ENCODE measurements around the gene CLIC1. TPM values are rescaled to one million over a fixed set of nuclear protein-coding genes. Genes with fewer than 3 reads are reported as not detected.
A peak's percentile ranks its signal among the peaks of the same experiment; 100 is the strongest.

Gene CLIC1
- total RNA-seq, 1 experiment from 2014 or later = 1,071 TPM

DNA sequence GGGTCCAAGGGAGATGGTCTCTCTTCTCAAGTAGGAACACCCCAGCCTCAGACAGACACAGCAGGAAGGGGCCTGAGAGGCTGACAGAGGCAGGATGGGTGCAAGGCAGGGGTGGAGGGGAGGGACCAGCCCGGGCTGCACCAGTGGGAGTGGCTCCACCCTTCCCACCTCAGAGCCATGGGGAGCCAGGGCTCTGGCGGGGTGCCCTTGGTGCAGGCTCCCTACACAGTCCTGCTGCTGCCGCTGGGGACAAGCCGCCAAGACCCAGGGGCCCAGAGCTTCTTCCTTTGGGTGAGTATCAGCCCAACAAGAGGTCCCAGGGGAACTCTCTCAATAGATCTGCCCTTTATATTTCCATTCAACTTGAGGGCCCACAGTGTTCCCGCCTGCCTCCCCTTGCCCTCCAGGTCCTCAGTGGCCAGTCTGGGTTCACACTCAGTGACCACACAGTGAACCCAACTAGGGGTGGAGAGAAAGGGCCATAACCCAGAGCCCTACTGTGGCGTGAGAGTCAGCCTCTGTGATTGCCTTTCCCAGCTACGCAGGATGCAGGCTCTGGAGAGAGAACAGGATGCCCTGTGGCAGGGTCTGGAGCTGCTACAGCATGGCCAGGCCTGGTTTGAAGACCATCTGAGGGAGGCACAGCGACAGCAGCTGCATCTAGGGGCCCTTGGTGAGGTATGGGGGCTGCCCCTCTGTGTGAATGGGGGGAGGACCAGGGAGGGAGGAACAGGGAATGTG, 26.7 kb upstream of the CLIC1 start:
- Histone ChIP-seq H3K36me3 (peaks cover 5% of the 10 kb centered on the region; the same call in 1 of the 2 replicates), H3K4me1 (replicated peaks) (peaks cover 10% of the 10 kb centered on the region), H3K27me3 (replicated peaks) (no peaks in the 10 kb centered on the region), H3K27ac (no peak overlapping the region), H3K4me3 (no peak overlapping the region), H3K9me3 (replicated peaks) (no peaks in the 10 kb centered on the region)
- peak in 1 of 2 experiments; percentile 18 for DNase-seq (ENCODE audit: low read depth in 1 of 2, low spot score in 2 of 2)

DNA sequence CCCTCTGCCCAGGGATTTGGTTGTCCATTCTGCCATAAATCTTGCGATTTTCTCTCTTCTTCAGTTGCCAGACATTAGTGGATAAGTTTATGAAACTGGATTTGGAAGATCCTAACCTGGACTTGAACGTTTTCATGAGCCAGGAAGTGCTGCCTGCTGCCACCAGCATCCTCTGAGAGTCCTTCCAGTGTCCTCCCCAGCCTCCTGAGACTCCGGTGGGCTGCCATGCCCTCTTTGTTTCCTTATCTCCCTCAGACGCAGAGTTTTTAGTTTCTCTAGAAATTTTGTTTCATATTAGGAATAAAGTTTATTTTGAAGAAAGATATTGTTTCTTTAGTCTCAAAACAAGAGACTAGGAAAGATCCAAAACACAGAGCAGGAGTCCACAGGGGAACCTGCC, 26.0 kb upstream of the CLIC1 start, which contains the start of gene SAPCD1:
Gene SAPCD1 (plus strand): TSS at position 301 of the 400 bp plus-strand sequence. CDS start 399 bp downstream, outside the sequence.
- peaks cover 5% of the 10 kb centered on the region; the same call in 1 of the 2 replicates for H3K36me3 ChIP-seq
- no peaks in the 10 kb centered on the region for H3K9me3 ChIP-seq (replicated peaks)
- no peak within 1 kb of the TSS for H3K27ac ChIP-seq
- H3K4me3 ChIP-seq = no peak within 1 kb of the TSS
- H3K27me3 ChIP-seq (replicated peaks) = no peaks in the 10 kb centered on the region
- DNase-seq (ENCODE audit: low read depth in 1 of 2, low spot score in 2 of 2) = no peak
- H3K4me1 ChIP-seq (replicated peaks) = peaks cover 10% of the 10 kb centered on the region

DNA sequence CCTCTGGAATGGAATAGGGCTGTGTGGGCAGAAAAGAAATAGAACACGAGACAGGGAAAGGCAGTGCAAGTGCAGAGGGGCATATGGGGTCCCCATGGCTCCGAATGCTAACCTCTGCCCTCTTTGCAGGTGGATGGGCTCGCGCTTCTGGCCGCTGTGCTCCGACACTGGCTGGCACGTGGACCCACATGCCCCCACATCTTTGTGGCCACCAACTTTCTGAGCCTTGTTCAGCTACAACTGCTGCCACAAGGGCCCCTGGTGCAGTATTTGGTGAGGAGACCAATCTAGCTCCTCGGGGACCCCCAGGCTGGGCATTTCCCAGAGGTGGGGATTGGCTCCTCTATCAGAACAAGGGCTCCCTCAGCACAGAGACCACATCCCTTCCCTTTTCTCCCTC, 25.0 kb upstream of the CLIC1 start:
- no peak overlapping the region for H3K27ac ChIP-seq
- H3K27me3 ChIP-seq (replicated peaks) = no peaks in the 10 kb centered on the region
- peaks cover 10% of the 10 kb centered on the region for H3K4me1 ChIP-seq (replicated peaks)
- peaks cover 5% of the 10 kb centered on the region; the same call in 1 of the 2 replicates for H3K36me3 ChIP-seq
- no peak overlapping the region for H3K4me3 ChIP-seq
- no peaks in the 10 kb centered on the region for H3K9me3 ChIP-seq (replicated peaks)
- no peak for DNase-seq (ENCODE audit: low read depth in 1 of 2, low spot score in 2 of 2)

DNA sequence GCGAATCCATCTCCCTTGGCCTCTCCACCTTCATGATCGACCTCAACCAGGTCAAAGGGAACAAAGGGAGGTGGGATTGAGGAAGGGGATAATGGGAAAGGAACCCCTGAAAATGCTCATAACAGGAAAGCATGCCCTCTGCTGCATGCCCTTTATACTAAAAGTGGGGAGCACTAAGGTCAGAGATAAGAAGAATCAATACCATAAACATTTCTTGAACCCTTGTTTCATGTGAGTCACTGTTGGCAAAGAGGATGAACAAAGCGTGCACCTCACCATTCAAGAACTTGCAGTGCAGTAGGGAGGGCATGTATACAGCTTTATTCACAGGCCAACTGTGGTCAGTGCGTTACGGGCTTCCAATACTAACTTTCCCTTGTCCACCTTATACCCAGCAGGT, 24.5 kb upstream of the CLIC1 start:
- no peak for DNase-seq (ENCODE audit: low read depth in 1 of 2, low spot score in 2 of 2)
- Histone ChIP-seq H3K4me1 (replicated peaks) (peaks cover 10% of the 10 kb centered on the region), H3K27ac (no peak overlapping the region), H3K9me3 (replicated peaks) (no peaks in the 10 kb centered on the region), H3K4me3 (no peak overlapping the region), H3K36me3 (peaks cover 5% of the 10 kb centered on the region; the same call in 1 of the 2 replicates), H3K27me3 (replicated peaks) (no peaks in the 10 kb centered on the region)

DNA sequence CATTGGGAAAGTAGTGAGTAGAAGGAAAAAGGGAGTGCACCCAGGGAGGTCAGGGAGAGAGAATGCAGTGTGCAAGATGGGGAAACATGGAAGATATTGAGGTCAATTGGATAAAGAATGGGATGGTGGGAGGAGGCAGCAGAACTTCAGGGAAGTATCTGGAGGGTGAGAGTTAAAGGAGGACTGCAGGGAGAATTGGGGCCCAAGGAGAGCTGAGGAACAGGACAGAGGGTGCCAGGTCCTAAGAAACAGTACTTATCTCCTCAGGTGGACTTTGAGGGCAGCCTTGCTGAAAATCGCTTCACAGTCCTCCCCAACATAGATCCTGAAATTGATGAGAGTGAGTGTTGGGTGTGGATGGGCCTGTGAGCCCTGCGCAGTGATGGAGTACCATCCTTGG, 22.0 kb upstream of the CLIC1 start:
- H3K9me3 ChIP-seq (replicated peaks) = no peaks in the 10 kb centered on the region
- H3K36me3 ChIP-seq = peaks cover 6% of the 10 kb centered on the region
- no peak overlapping the region for H3K4me3 ChIP-seq
- H3K27ac ChIP-seq = no peak overlapping the region
- H3K27me3 ChIP-seq (replicated peaks) = no peaks in the 10 kb centered on the region
- DNase-seq (ENCODE audit: low read depth in 1 of 2, low spot score in 2 of 2) = no peak
- H3K4me1 ChIP-seq (replicated peaks) = peaks cover 5% of the 10 kb centered on the region

DNA sequence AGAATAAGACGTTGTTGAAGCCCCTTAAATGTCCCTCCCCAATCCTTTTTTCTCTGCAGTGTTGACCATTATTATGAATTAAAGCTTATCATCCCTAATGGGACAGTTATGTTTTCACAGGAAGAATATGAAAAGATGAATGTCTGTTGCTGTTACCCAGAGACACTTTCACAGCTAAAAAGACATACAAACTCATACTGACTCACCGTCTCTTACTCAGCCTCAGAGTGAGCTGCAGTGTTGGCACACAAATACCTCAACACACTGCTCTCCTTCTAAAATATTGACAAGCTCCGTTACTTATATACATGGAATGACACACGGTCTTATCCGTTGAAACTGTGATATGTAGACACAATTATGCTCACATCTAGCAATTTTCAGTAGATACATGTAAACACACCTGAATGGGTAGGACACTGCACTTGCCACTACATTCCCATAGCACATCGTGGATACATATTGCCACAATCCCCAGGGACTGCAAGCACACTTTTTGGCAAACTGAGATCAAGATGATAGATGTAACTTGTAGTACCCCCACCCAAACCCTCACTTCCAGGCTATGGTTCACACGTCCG, 16.5 kb upstream of the CLIC1 start:
- peak in 1 of 2 experiments; percentile 54 for DNase-seq (ENCODE audit: low read depth in 1 of 2, low spot score in 2 of 2)
- H3K9me3 ChIP-seq (replicated peaks) = no peaks in the 10 kb centered on the region
- H3K36me3 ChIP-seq = peaks cover 11% of the 10 kb centered on the region
- peak overlapping the region; percentile 55 for H3K27ac ChIP-seq
- H3K27me3 ChIP-seq (replicated peaks) = no peaks in the 10 kb centered on the region
- H3K4me3 ChIP-seq = no peak overlapping the region
- H3K4me1 ChIP-seq (replicated peaks) = peaks cover 47% of the 10 kb centered on the region

DNA sequence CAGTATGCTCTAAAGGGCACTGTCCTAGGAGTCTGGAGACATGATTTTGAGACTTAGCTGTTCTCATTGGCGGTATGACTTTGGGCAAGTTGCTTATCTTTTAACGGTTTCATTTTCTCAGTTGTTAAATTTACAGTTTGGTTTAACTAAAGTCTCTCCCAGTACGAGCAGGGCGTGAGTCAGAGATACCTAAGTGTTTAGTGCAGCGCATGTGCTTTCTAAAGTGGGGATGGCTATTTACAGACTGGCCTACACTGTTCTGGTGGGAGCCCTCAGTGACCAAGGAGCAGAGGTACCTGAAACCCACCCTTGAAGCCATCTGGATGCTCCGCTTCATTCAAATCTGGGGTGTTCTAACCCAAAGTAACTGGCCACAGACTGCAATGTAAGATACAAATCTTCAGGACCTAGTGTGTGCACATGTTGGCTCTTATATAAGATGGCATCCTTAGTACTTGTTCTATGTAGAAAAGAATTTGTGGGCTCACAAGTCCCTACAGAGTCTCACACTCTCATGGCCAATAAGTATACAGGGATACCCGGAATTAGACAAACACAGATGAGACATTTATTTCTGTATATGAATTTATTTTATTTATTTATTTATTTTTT, 14.2 kb upstream of the CLIC1 start:
- peak in 1 of 2 experiments; percentile 61 for DNase-seq (ENCODE audit: low read depth in 1 of 2, low spot score in 2 of 2)
- Histone ChIP-seq H3K27me3 (replicated peaks) (no peaks in the 10 kb centered on the region), H3K4me3 (no peak overlapping the region), H3K9me3 (replicated peaks) (no peaks in the 10 kb centered on the region), H3K36me3 (peaks cover 25% of the 10 kb centered on the region), H3K27ac (peak overlapping the region; percentile 52), H3K4me1 (replicated peaks) (peaks cover 63% of the 10 kb centered on the region)

DNA sequence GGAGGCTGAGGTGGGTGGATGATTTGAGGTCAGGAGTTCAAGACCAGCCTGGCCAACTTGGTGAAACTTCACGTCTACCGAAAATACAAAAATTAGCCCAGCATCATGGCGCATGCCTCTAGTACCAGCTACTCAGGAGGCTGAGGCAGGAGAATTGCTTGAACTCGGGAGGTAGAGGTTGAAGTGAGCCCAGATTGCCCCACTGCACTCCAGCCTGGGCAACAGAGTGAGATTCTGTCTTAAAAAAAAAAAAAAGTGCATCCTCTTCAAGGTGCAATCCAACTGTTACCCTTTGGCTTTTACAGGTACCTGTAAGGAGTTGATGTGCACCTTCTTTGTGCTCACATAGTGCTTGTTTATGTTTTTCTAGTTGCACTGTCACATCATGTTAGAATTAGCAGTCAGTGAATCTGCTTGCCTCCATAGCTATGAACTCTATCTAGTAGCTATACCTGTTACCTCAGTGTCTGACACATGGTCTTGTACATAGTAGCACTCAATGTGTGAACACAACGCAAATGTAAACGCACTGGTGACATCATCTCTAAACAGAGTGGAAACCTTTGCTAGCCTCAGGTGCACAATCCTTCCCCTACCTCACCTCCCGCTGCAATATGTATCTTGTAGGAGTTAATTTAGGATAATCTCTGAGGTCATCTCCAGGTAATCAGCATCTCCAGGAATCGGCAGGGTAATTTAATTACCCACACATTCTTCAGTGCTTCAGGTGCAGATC, 13.1 kb upstream of the CLIC1 start:
- Histone ChIP-seq H3K4me1 (replicated peaks) (peaks cover 63% of the 10 kb centered on the region), H3K36me3 (peaks cover 27% of the 10 kb centered on the region), H3K4me3 (no peak overlapping the region), H3K9me3 (replicated peaks) (no peaks in the 10 kb centered on the region), H3K27ac (peak overlapping the region; percentile 52; the same call in 1 of the 2 replicates), H3K27me3 (replicated peaks) (no peaks in the 10 kb centered on the region)
- no peak for DNase-seq (ENCODE audit: low read depth in 1 of 2, low spot score in 2 of 2)

DNA sequence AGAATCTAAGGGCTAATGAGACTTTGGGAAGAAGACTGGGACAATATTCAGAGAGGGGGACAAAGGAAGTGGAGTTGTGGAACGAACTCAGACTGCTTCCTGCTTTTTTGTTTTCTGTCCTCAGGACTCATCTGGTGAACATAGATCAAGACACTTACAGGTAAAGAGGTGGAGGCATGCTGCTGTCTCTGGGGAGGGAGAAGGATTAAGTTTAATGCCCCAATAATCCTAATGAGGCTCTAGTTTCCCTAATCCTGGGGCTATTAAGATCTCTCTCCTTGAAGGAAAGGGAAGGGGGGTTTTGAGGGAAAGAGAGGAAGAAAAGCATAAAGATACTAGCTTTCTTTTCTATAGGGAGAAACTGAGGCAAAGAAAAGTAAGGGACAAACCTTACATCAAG, 8.1 kb upstream of the CLIC1 start:
- H3K27me3 ChIP-seq (replicated peaks) = no peaks in the 10 kb centered on the region
- H3K9me3 ChIP-seq (replicated peaks) = no peaks in the 10 kb centered on the region
- H3K36me3 ChIP-seq = peaks cover 51% of the 10 kb centered on the region
- H3K27ac ChIP-seq = no peak overlapping the region
- H3K4me3 ChIP-seq = no peak overlapping the region
- no peak for DNase-seq (ENCODE audit: low read depth in 1 of 2, low spot score in 2 of 2)
- H3K4me1 ChIP-seq (replicated peaks) = peaks cover 37% of the 10 kb centered on the region

DNA sequence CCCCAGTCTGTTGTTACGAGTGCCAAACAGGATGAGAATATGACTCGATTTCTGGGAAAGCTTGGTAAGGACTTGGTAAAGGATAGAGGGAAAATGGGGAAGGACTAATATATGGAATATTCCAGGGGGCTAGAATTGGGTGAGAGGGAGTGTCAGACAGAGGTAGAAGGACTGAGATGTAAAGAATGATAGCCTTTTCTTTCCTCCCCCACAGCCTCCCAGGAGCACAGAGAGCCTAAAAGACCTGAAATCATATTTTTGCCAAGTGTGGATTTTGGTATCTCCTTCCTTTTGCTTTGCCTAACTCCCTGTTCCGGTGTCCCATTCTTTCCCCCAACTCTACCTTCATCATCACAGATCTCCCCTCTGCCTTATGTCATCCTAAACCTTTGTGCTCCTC, 6.6 kb upstream of the CLIC1 start:
- Histone ChIP-seq H3K4me1 (replicated peaks) (peaks cover 39% of the 10 kb centered on the region), H3K36me3 (peaks cover 47% of the 10 kb centered on the region), H3K4me3 (no peak overlapping the region), H3K27me3 (replicated peaks) (no peaks in the 10 kb centered on the region), H3K27ac (no peak overlapping the region), H3K9me3 (replicated peaks) (no peaks in the 10 kb centered on the region)
- no peak for DNase-seq (ENCODE audit: low read depth in 1 of 2, low spot score in 2 of 2)

DNA sequence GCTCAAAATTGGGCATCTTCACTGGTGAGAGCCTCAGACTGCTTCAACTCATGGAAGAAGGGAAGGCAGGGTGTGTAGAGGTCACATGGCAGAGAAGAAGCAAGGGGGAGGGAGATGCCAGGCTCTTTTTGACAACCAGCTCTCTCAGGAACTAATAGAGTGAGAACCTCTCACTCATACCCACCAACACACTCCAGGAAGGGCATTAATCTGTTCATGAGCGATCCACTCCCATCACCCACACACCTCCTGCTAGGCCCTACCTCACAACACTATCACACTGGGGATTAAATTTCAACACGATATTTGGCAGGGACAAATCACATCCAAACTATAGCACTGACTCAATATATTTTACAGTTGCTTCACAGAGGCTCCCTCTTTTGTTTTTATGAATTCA, 5.5 kb upstream of the CLIC1 start:
- Histone ChIP-seq H3K27ac (no peak overlapping the region), H3K4me3 (no peak overlapping the region), H3K9me3 (replicated peaks) (no peaks in the 10 kb centered on the region), H3K4me1 (replicated peaks) (peaks cover 39% of the 10 kb centered on the region), H3K27me3 (replicated peaks) (no peaks in the 10 kb centered on the region), H3K36me3 (peaks cover 39% of the 10 kb centered on the region)
- no peak for DNase-seq (ENCODE audit: low read depth in 1 of 2, low spot score in 2 of 2)

DNA sequence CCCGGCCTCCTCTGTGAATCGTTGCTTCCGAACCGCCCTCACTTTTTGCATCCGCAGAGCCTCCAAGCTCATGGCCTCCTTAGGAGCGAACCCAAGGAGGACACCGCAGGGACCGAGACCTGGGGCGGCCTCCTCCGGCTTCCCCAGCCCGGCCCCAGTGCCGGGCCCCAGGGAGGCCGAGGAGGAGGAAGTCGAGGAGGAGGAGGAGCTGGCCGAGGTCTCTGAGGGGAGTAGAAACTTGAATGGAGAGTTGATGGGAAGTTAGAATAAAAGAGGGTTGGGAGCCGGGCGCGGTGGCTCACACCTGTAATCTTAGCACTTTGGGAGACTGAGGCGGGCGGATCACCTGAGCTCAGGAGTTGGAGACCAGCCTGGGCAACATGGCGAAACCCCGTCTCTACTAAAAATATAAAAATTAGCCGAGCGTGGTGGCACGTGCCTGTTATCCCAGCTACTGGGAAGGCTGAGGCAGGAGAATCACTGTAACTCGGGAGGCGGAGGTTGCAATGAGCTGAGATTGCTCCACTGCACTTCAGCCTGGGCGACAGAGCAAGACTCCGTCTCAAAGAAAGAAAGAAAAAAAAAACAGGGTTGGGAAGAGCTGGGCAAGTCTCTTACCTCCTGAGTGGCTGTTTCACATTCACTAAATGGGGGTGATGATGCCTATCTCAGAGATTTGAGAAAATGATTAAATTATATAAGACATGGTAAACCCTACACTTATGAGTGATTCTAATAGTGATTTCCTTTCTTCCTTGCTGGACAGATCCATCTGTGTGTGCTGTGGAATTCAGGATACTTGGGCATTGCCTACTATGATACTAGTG, 4.3 kb upstream of the CLIC1 start:
- peaks cover 36% of the 10 kb centered on the region for H3K4me1 ChIP-seq (replicated peaks)
- H3K36me3 ChIP-seq = peaks cover 37% of the 10 kb centered on the region
- peak overlapping the region; percentile 74 for H3K27ac ChIP-seq
- no peaks in the 10 kb centered on the region for H3K27me3 ChIP-seq (replicated peaks)
- no peaks in the 10 kb centered on the region for H3K9me3 ChIP-seq (replicated peaks)
- DNase-seq (ENCODE audit: low read depth in 1 of 2, low spot score in 2 of 2) = no peak
- peak overlapping the region; percentile 57 for H3K4me3 ChIP-seq

All from SJSA1 (cell line).